A673 (cell line): Measurements from ENCODE around the gene RASSF10.

Source experiments
- EZH2 ChIP-seq: fragments of 200-600 bp; sonication (generic); IDR thresholded peaks from 2 replicates; pipeline ENCODE4 v1.6.1; 2017; ENCODE audit warnings: borderline replicate concordance, low read depth, mild to moderate bottlenecking, mixed read lengths, antibody characterized with exemption, low read length; ENCODE audit not compliant: poor library complexity, severe bottlenecking
- TF ChIP-seq, protein P1 (sequence below): fragments of 300-800, 200-600 bp; sonication (generic); conservative IDR thresholded peaks from 2 replicates; pipeline ENCODE4 v1.5.1; 2017; ENCODE audit warnings: low read depth, mild to moderate bottlenecking, antibody characterized with exemption, low read length, moderate library complexity, mixed read lengths

DNA sequence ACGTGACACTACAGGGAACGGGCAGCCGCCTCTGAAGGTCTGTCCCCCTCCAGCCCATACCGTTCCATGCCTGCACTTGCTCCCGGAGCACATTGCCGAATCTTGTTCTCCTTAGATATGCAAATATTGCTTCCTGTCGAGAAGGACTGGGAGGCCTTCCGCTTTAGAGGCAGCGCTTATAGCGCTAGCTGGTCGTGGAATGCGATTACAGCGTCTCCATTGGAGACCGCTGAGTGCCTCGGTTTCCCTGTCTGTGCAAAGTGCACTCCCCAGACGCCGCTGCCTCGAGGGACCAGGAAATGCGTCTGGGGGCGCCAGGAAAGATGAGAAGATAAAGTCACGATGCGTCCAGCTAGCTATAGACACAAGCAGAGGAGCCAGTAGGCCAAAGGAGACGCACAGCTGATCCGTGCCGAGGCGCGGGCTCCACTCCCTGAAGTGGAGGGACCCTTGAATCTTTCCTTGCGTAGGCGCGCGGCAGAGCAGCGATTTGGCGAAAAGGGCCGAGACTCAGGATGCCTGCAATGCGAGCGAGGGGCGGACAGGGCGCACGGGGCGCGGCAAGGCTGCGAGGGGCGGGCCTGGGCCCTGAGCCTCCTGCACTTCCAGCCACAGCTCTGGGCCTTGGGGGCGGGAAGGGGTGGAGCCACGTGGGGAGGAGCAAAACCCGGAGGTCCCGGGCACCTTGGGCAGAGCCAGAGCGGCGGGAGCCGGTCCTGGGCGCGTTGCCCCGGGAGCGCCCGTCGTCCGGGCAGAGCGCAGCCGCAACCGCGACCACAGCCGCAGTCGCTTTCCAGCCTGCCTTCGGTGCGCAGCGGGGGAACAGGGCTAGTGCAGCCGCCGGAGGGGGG, at the start of gene RASSF10:
- TF ChIP-seq, protein P1, sequence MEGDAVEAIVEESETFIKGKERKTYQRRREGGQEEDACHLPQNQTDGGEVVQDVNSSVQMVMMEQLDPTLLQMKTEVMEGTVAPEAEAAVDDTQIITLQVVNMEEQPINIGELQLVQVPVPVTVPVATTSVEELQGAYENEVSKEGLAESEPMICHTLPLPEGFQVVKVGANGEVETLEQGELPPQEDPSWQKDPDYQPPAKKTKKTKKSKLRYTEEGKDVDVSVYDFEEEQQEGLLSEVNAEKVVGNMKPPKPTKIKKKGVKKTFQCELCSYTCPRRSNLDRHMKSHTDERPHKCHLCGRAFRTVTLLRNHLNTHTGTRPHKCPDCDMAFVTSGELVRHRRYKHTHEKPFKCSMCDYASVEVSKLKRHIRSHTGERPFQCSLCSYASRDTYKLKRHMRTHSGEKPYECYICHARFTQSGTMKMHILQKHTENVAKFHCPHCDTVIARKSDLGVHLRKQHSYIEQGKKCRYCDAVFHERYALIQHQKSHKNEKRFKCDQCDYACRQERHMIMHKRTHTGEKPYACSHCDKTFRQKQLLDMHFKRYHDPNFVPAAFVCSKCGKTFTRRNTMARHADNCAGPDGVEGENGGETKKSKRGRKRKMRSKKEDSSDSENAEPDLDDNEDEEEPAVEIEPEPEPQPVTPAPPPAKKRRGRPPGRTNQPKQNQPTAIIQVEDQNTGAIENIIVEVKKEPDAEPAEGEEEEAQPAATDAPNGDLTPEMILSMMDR, result no peak
- TF ChIP-seq EZH2, result peak; percentile 18
